GM10248 (cell line): ENCODE data around the gene ACTN4.
A peak's percentile ranks its signal among the peaks of the same experiment; 100 is the strongest.

Experiments used
- CTCF ChIA-PET: fragments of 300-600 bp; sonication (Branson Sonifier 250); formaldehyde crosslinking; extraction: SDS; loops from one replicate; lab custom pipeline; 2021; ENCODE audit warnings: antibody characterized with exemption; lab: Yijun Ruan, JAX
- POLR2A ChIA-PET: fragments of 350-650 bp; sonication (Branson Sonifier 250); formaldehyde crosslinking; extraction: SDS; loops from one replicate; lab custom pipeline; 2020; ENCODE audit warnings: antibody characterized with exemption; lab: Yijun Ruan, JAX
- DNase-seq: peaks from one replicate; pipeline ENCODE4 v3.0.0; 2012; ENCODE audit errors: extremely low spot score
- TF ChIP-seq, protein P1 (sequence below): IDR thresholded peaks from 2 replicates; pipeline ENCODE4 v1.5.1; 2012; ENCODE audit warnings: mild to moderate bottlenecking, low read depth; ENCODE audit errors: extremely low read depth, missing control alignments, control extremely low read depth

Gene ACTN4

GRCh38 chr19:38679839-38680238 lies 32.4 kb downstream of the ACTN4 start:
- TF ChIP-seq, protein P1, sequence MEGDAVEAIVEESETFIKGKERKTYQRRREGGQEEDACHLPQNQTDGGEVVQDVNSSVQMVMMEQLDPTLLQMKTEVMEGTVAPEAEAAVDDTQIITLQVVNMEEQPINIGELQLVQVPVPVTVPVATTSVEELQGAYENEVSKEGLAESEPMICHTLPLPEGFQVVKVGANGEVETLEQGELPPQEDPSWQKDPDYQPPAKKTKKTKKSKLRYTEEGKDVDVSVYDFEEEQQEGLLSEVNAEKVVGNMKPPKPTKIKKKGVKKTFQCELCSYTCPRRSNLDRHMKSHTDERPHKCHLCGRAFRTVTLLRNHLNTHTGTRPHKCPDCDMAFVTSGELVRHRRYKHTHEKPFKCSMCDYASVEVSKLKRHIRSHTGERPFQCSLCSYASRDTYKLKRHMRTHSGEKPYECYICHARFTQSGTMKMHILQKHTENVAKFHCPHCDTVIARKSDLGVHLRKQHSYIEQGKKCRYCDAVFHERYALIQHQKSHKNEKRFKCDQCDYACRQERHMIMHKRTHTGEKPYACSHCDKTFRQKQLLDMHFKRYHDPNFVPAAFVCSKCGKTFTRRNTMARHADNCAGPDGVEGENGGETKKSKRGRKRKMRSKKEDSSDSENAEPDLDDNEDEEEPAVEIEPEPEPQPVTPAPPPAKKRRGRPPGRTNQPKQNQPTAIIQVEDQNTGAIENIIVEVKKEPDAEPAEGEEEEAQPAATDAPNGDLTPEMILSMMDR = no peak
- ChIA-PET CTCF (no interaction called here), POLR2A (no interaction called here)
- no peak for DNase-seq

DNA sequence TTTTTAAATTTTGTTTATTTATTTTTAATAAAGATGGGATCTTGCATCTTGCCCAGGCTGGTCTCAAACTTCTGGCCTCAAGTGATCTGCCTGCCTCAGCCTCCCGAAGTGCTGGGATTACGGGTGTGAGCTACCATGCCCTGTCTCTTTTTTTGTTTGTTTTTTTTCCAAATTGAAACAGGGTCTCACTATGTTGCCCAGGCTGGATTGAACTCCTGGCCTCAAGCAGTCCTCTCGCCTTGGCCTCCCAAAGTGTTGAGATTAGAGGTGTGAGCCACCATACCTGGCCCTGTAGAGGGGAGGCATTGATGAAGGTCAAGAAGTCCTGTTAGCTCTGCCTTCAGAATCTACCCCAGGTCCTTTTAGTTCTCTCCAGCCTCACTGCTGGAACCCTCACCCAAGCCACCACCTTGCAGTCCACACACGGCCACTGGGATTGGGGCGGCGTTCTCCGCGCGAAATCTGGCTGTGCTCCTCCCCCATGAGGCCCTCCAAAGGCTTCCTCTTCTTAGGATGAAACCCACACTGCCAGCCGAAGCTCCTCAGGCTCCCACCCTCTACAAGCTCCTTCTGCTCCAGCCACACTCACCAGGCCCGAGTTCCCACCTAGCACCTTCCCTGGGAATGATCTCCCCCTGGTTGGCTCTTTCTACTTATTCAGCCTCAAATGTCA lies 34.9 kb downstream of the ACTN4 start:
- ChIA-PET CTCF (interaction anchor here (0.7 to 3.0 kb wide), 5 partner anchors 11 to 248 kb away, joined by 3 to 11 read pairs (median 4); partner anchors contain the start of genes MRPS12 and SARS2), POLR2A (interaction anchor here (0.6 kb wide), 1 partner anchor 61 kb away, joined by 3 read pairs; no protein-coding TSS in a partner anchor)
- TF ChIP-seq, protein P1 = no peak
- DNase-seq = no peak

DNA sequence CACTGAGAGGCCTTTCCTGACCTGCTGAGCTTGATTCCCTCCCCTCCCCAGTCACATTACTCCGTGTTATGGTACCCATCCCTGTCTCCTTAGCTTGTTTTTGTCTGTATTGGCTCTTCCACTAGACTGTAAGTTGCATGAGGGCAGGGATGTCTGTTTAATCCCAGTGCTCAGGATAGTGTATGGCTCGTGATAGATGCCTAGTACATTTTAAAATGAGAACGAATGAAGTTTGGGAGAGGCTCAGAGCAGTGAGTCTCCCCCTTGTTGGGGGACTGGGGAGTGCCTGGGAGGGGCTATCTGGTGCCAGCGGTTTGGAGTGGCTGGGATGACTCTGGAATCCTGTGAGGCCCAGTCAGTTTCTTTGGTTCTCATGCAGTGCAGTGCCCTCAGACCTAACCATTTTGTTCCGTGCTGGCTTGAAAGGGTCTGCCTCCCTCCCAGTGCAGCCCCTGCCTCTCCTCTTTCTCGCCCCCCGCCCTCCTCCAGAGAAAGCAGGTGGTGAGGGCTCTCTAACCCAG lies 35.5 kb downstream of the ACTN4 start:
- TF ChIP-seq, protein P1 = no peak
- ChIA-PET POLR2A (interaction anchor here (0.6 kb wide), 2 partner anchors 36 to 60 kb away, joined by 3 read pairs; partner anchors contain the start of gene ACTN4), CTCF (interaction anchor here (0.7 to 3.0 kb wide), 6 partner anchors 11 to 280 kb away, joined by 3 to 11 read pairs (median 4); partner anchors contain the start of genes FAM98C, MRPS12 and SARS2)
- no peak for DNase-seq

- ChIA-PET CTCF (interaction anchor here (0.7 to 3.0 kb wide), 5 partner anchors 10 to 281 kb away, joined by 3 to 11 read pairs (median 4); partner anchors contain the start of genes FAM98C, MRPS12 and SARS2), POLR2A (interaction anchor here (0.6 kb wide), 1 partner anchor 36 kb away, joined by 3 read pairs; the partner anchor contains the start of gene ACTN4)
- DNase-seq = no peak
- TF ChIP-seq, protein P1 = no peak
Measured at GRCh38 chr19:38683393-38684077, 36.1 kb downstream of the ACTN4 start.

- POLR2A ChIA-PET = no interaction called here
- TF ChIP-seq, protein P1 = no peak
- CTCF ChIA-PET = interaction anchor here (1.3 to 3.0 kb wide), 5 partner anchors 10 to 282 kb away, joined by 3 to 19 read pairs (median 4); partner anchors contain the start of gene FAM98C
- peak; percentile 56 for DNase-seq
Measured at GRCh38 chr19:38684078-38684861, 36.8 kb downstream of the ACTN4 start.
